GM12878 (cell line): ENCODE data around the gene KRT25. TPM values are rescaled to one million over a fixed set of nuclear protein-coding genes. Genes with fewer than 3 reads are reported as not detected.
A peak's percentile ranks its signal among the peaks of the same experiment; 100 is the strongest.

Source experiments
- ATAC-seq: fragments of 200-7000 bp; cut with Tn5 transposase; 3 replicates; pipeline ENCODE4 v1.9.1; 2020; ENCODE audit warnings: mild to moderate bottlenecking, moderate library complexity
- BruUV-seq: library from RNA; stranded (reverse); fragments of 400-500 nt; replicated peaks from 2 replicates; lab custom pipeline; 2021; lab: Mats Ljungman, UMichigan
- CTCF ChIA-PET: fragments of 300-600 bp; sonication (Branson Sonifier 250); formaldehyde crosslinking; extraction: SDS; loops from one replicate; lab custom pipeline; 2021; ENCODE audit warnings: inconsistent platforms; lab: Yijun Ruan, JAX
- POLR2A ChIA-PET: fragments of 350-600 bp; formaldehyde crosslinking; extraction: SDS; loops from one replicate; lab custom pipeline; 2021; ENCODE audit warnings: inconsistent platforms; lab: Charles Lee
- RAD21 ChIA-PET: fragments of 300-600 bp; sonication (Branson Sonifier 250); formaldehyde crosslinking; loops from one replicate; lab custom pipeline; 2023; ENCODE audit warnings: antibody characterized with exemption; ENCODE audit not compliant: unreplicated experiment; lab: Charles Lee
- SMC1A ChIA-PET: fragments of 300-600 bp; sonication (Branson Sonifier 250); formaldehyde crosslinking; loops from one replicate; lab custom pipeline; 2023; ENCODE audit not compliant: unreplicated experiment, uncharacterized antibody; lab: Charles Lee
- DNase-seq: peaks from one replicate; pipeline ENCODE4 v3.0.0-alpha.2; 2011; ENCODE audit warnings: low read depth, low spot score
- FAIRE-seq: peaks from 3 replicates; lab custom pipeline; 2011; peaks lifted over from hg19 to GRCh38; lab: Jason Lieb, UNC
- H2AFZ ChIP-seq: 2 replicates; pipeline ENCODE4 v1.6.0; 2011; ENCODE audit warnings: low read depth, low read length, control low read depth; ENCODE audit not compliant: control insufficient read depth
- H3K27ac ChIP-seq: 2 replicates; pipeline ENCODE4 v1.5.1; 2011; ENCODE audit warnings: control low read depth; ENCODE audit not compliant: control insufficient read depth, insufficient read depth
- H3K27me3 ChIP-seq, 2 experiments: replicated peaks in 1 of 2; 2 replicates each; pipeline versions ENCODE4 v1.6.0 to v1.6.1; 2011; ENCODE audit warnings: low read length in 1 of 2; ENCODE audit not compliant: control insufficient read depth in 2 of 2, insufficient read depth in 2 of 2
- H3K36me3 ChIP-seq, 2 experiments: 2 replicates each; pipeline ENCODE4 v1.5.1; 2011; ENCODE audit warnings: low read length in 1 of 2; ENCODE audit not compliant: control insufficient read depth in 2 of 2, insufficient read depth in 2 of 2
- H3K4me1 ChIP-seq: 2 replicates; pipeline ENCODE4 v1.6.1; 2011; ENCODE audit warnings: mild to moderate bottlenecking, low read length, moderate library complexity, mixed read lengths; ENCODE audit not compliant: control insufficient read depth, insufficient read depth
- H3K4me2 ChIP-seq: 2 replicates; pipeline ENCODE4 v1.6.0; 2011; ENCODE audit warnings: control low read depth; ENCODE audit not compliant: control insufficient read depth, insufficient read depth
- H3K4me3 ChIP-seq: fragments of 200-600 bp; sonication (generic); 2 replicates; pipeline ENCODE4 v1.5.1; 2016
- H3K79me2 ChIP-seq: 2 replicates; pipeline ENCODE4 v1.6.0; 2011; ENCODE audit warnings: low read length; ENCODE audit not compliant: control insufficient read depth, insufficient read depth
- H3K9ac ChIP-seq: 2 replicates; pipeline ENCODE4 v1.8.0; 2011; ENCODE audit warnings: low read length, control low read depth, mixed read lengths; ENCODE audit not compliant: control insufficient read depth, insufficient read depth
- H3K9me3 ChIP-seq: replicated peaks from 3 replicates; pipeline ENCODE4 v1.5.1; 2011; ENCODE audit warnings: mild to moderate bottlenecking, low read length; ENCODE audit not compliant: control insufficient read depth, insufficient read depth
- H4K20me1 ChIP-seq: 2 replicates; pipeline ENCODE4 v1.6.0; 2011; ENCODE audit not compliant: control insufficient read depth, insufficient read depth
- BACH1 ChIP-seq: fragments of 450-650 bp; IDR thresholded peaks from 2 replicates; pipeline ENCODE4 v1.6.1; 2017; ENCODE audit warnings: mild to moderate bottlenecking, borderline replicate concordance
- CEBPB ChIP-seq, 2 experiments: fragments of 150-350 bp in 1 of 2; IDR thresholded peaks; 2 replicates each; pipeline ENCODE4 v1.6.1; 2012 to 2014; ENCODE audit warnings: low read depth in 2 of 2, low read length in 2 of 2, borderline replicate concordance in 1 of 2, inconsistent platforms in 1 of 2
- CREM ChIP-seq: IDR thresholded peaks from 2 replicates; pipeline ENCODE4 v1.6.1; 2014; ENCODE audit warnings: antibody characterized with exemption, low read depth
- DPF2 ChIP-seq: fragments of 450-650 bp; IDR thresholded peaks from 2 replicates; pipeline ENCODE4 v1.6.1; 2017; ENCODE audit warnings: mild to moderate bottlenecking
- EP300 ChIP-seq, 2 experiments: fragments of 150-350 bp in 1 of 2; IDR thresholded peaks; 2 replicates each; pipeline ENCODE4 v1.6.1; 2011 to 2012; ENCODE audit warnings: low read depth in 2 of 2, low read length in 2 of 2, borderline replicate concordance in 1 of 2, improper control_type of control experiment in 1 of 2, inconsistent platforms in 1 of 2; ENCODE audit not compliant: control insufficient read depth in 1 of 2
- ESRRA ChIP-seq: IDR thresholded peaks from 2 replicates; pipeline ENCODE4 v1.6.1; 2012; ENCODE audit warnings: mild to moderate bottlenecking, low read length, improper control_type of control experiment
- FOXK2 ChIP-seq: fragments of 450-650 bp; IDR thresholded peaks from 2 replicates; pipeline ENCODE4 v1.6.1; 2017; ENCODE audit warnings: mild to moderate bottlenecking, moderate library complexity
- HDAC6 ChIP-seq: fragments of 200-600 bp; sonication (generic); IDR thresholded peaks from one replicate; pipeline ENCODE4 v1.8.0; 2017; ENCODE audit warnings: antibody characterized with exemption; ENCODE audit not compliant: unreplicated experiment
- PAX8 ChIP-seq: fragments of 450-650 bp; IDR thresholded peaks from 2 replicates; pipeline ENCODE4 v1.6.1; 2017; ENCODE audit warnings: mild to moderate bottlenecking, moderate library complexity
- POLR2A ChIP-seq: IDR thresholded peaks from 2 replicates; pipeline ENCODE4 v1.6.1; 2011; ENCODE audit warnings: low read depth, mild to moderate bottlenecking, low read length
- POU2F2 ChIP-seq: IDR thresholded peaks from 3 replicates; pipeline ENCODE4 v1.6.1; 2011; ENCODE audit warnings: low read depth, mild to moderate bottlenecking, low read length, borderline replicate concordance
- RAD21 ChIP-seq: IDR thresholded peaks from 2 replicates; pipeline ENCODE4 v1.6.1; 2011; ENCODE audit warnings: mild to moderate bottlenecking, low read depth, low read length, moderate library complexity; ENCODE audit not compliant: insufficient read depth
- RAD51 ChIP-seq: fragments of 450-650 bp; IDR thresholded peaks from 2 replicates; pipeline ENCODE4 v1.6.1; 2016; ENCODE audit warnings: moderate library complexity, mild to moderate bottlenecking, inconsistent platforms
- RB1 ChIP-seq: fragments of 450-650 bp; formaldehyde crosslinking; IDR thresholded peaks from 2 replicates; pipeline ENCODE4 v1.6.1; 2017; ENCODE audit warnings: mild to moderate bottlenecking, borderline replicate concordance
- SMARCA5 ChIP-seq: fragments of 450-650 bp; IDR thresholded peaks from 2 replicates; pipeline ENCODE4 v1.6.1; 2017; ENCODE audit warnings: mild to moderate bottlenecking
- SMC3 ChIP-seq: IDR thresholded peaks from 2 replicates; pipeline ENCODE4 v1.6.1; 2011; ENCODE audit warnings: low read length, improper control_type of control experiment, borderline replicate concordance
- YBX1 ChIP-seq: fragments of 450-650 bp; IDR thresholded peaks from 2 replicates; pipeline ENCODE4 v1.6.1; 2016; ENCODE audit warnings: antibody characterized with exemption
- YY1 ChIP-seq: IDR thresholded peaks from 2 replicates; pipeline ENCODE4 v1.6.1; 2011; ENCODE audit warnings: low read depth, mild to moderate bottlenecking, low read length
- ZNF24 ChIP-seq: fragments of 450-650 bp; IDR thresholded peaks from 2 replicates; pipeline ENCODE4 v1.6.1; 2017; ENCODE audit warnings: antibody characterized with exemption, mild to moderate bottlenecking
- WGBS: methylation state at CpG from one replicate; pipeline ENCODE4 v1.1.6; 2016; ENCODE audit warnings: low lambda C conversion rate; ENCODE audit not compliant: insufficient replicate concordance, insufficient coverage; ENCODE audit errors: missing lambda C conversion rate; 5-methylcytosine and 5-hydroxymethylcytosine counted together
- in situ Hi-C: fragments of 300-500 bp; cut with MboI; formaldehyde crosslinking; loops from 9 replicates; pipeline ENCODE4 v1.14.3; 2018; ENCODE audit warnings: mixed read lengths
- intact Hi-C: fragments of 100-400 bp; cut with micrococcal nuclease; formaldehyde crosslinking; loops from one replicate; pipeline ENCODE4 v1.14.2; 2022; ENCODE audit not compliant: unreplicated experiment
- polyA plus RNA-seq, 11 experiments: library from polyadenylated mRNA; depleted of rRNA in 4 of 11; unstranded in 6 of 11; stranded (reverse) in 5 of 11; fragments of >200 nt; fragmentation: Nextera tagmentation in 4 of 11; fragmentation: Illumina TruSeq in 1 of 11; extraction: Ambion mirVana in 4 of 11; extraction: Trizol in 1 of 11; gene quantifications; 1 replicate in 1 of 11; 2 replicates in 10 of 11; pipeline versions ENCODE4 v1.2.1 to v1.2.3, GENCODE V29; 2011 to 2016; ENCODE audit warnings: inconsistent platforms in 2 of 11, missing spikeins in 2 of 11, low read depth in 1 of 11
- total RNA-seq, 4 experiments: library from RNA; depleted of rRNA in 3 of 4; stranded (reverse); fragments of >200 nt in 3 of 4; fragmentation: Illumina TruSeq in 1 of 4; extraction: Trizol in 1 of 4; gene quantifications; 2 replicates each; pipeline versions ENCODE4 v1.2.1 to v1.2.3, GENCODE V29; 2013 to 2021
- TF ChIP-seq, protein P1 (sequence below): fragments of 150-350 bp; IDR thresholded peaks from 2 replicates; pipeline ENCODE4 v1.6.1; 2014; ENCODE audit warnings: mild to moderate bottlenecking, low read depth, low read length
- TF ChIP-seq, protein P2 (sequence below): IDR thresholded peaks from 2 replicates; pipeline ENCODE4 v1.6.1; 2012; ENCODE audit warnings: low read depth, low read length, improper control_type of control experiment
- TF ChIP-seq, protein P3 (sequence below): IDR thresholded peaks from 2 replicates; pipeline ENCODE4 v1.6.1; 2012; ENCODE audit warnings: mild to moderate bottlenecking, low read depth, low read length

Gene KRT25
- total and polyA plus RNA-seq, 10 of the 15 experiments (the other 5 are each of a cell fraction or from before 2014, with no cell fraction given), result not detected

DNA sequence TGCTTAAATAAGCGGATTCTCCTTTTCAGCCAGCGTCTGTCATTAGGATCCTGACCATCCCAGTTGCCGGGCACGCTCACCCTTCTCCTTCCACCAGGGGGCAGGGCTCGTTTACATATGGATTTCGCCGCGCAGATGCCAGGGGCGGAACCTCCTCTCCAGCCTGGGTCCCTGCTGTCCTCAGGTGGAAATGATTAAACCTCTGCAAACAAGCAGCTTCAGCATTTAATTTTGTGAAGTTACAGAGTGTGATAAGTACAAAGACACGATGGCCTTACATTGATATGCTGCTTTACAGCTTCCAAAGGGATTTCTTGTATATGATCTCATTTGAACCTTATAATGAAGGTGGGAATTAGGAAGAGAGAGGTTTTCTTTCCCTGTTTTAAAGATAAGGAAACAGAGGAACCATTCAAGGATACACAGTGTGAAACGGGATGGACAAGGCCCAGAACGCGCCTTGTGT, 48.5 kb upstream of the KRT25 start:
- no TSS peak for BruUV-seq
- Histone ChIP-seq H3K36me3 (no peaks in the 10 kb centered on the region), H3K4me3 (no peak overlapping the region), H3K4me2 (no peak overlapping the region), H4K20me1 (no peaks in the 10 kb centered on the region), H3K9me3 (no peaks in the 10 kb centered on the region), H3K27me3 (peaks cover 7 to 10% of the 10 kb centered on the region in 2 experiments), H3K27ac (no peak overlapping the region), H3K4me1 (no peaks in the 10 kb centered on the region), H3K9ac (no peak overlapping the region), H3K79me2 (no peaks in the 10 kb centered on the region), H2AFZ (no peak overlapping the region)
- ChIA-PET CTCF (interaction anchor here (0.6 to 3.2 kb wide), 10 partner anchors 10 to 860 kb away, joined by 3 to 17 read pairs (median 8); no protein-coding TSS in a partner anchor), POLR2A (no interaction called here), SMC1A (interaction anchor here (0.6 kb wide), 1 partner anchor 167 kb away, joined by 3 read pairs; no protein-coding TSS in a partner anchor), RAD21 (interaction anchor here (2.2 kb wide), 1 partner anchor 15 kb away, joined by 6 read pairs; no protein-coding TSS in a partner anchor)
- ATAC-seq (peak; percentile 97), FAIRE-seq (peak; percentile 56), DNase-seq (no peak)
- in situ Hi-C loops, result loop anchor here (5.0 kb wide), 2 partner anchors 186 to 859 kb away; no protein-coding TSS in a partner anchor
- intact Hi-C loops, result loop anchor here (1.0 to 5.0 kb wide), 5 partner anchors 54 to 859 kb away; no protein-coding TSS in a partner anchor
- WGBS, result 13% methylated on average over 13 of the region's 13 CpGs
- TF ChIP-seq SMC3 (peak; percentile 82), RAD21 (peak; percentile 91), CREM (no peak), FOXK2 (no peak), CEBPB (IDR thresholded peaks at IDR 0.05; ENCODE audit: borderline replicate concordance in 1 of 2, low read depth in 2 of 2, low read length in 2 of 2) (no peak), PAX8 (no peak), HDAC6 (no peak), POU2F2 (peak; percentile 46; the same call in 1 of the 3 replicates), BACH1 (no peak), ESRRA (no peak), DPF2 (no peak), YBX1 (no peak), ZNF24 (no peak), YY1 (0 out of 2 replicates have a peak, but pooled peaks have one; percentile 44), SMARCA5 (peak; percentile 23; the same call in 1 of the 2 replicates), RB1 (0 out of 2 replicates have a peak, but pooled peaks have one; percentile 34), RAD51 (no peak), POLR2A (no peak), EP300 (IDR thresholded peaks at IDR 0.05; ENCODE audit: borderline replicate concordance in 1 of 2, control insufficient read depth in 1 of 2, low read depth in 2 of 2, low read length in 2 of 2) (no peak)
- TF ChIP-seq, protein P1, sequence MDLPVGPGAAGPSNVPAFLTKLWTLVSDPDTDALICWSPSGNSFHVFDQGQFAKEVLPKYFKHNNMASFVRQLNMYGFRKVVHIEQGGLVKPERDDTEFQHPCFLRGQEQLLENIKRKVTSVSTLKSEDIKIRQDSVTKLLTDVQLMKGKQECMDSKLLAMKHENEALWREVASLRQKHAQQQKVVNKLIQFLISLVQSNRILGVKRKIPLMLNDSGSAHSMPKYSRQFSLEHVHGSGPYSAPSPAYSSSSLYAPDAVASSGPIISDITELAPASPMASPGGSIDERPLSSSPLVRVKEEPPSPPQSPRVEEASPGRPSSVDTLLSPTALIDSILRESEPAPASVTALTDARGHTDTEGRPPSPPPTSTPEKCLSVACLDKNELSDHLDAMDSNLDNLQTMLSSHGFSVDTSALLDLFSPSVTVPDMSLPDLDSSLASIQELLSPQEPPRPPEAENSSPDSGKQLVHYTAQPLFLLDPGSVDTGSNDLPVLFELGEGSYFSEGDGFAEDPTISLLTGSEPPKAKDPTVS, result no peak
- TF ChIP-seq, protein P2, sequence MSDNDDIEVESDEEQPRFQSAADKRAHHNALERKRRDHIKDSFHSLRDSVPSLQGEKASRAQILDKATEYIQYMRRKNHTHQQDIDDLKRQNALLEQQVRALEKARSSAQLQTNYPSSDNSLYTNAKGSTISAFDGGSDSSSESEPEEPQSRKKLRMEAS, result no peak
- TF ChIP-seq, protein P3, sequence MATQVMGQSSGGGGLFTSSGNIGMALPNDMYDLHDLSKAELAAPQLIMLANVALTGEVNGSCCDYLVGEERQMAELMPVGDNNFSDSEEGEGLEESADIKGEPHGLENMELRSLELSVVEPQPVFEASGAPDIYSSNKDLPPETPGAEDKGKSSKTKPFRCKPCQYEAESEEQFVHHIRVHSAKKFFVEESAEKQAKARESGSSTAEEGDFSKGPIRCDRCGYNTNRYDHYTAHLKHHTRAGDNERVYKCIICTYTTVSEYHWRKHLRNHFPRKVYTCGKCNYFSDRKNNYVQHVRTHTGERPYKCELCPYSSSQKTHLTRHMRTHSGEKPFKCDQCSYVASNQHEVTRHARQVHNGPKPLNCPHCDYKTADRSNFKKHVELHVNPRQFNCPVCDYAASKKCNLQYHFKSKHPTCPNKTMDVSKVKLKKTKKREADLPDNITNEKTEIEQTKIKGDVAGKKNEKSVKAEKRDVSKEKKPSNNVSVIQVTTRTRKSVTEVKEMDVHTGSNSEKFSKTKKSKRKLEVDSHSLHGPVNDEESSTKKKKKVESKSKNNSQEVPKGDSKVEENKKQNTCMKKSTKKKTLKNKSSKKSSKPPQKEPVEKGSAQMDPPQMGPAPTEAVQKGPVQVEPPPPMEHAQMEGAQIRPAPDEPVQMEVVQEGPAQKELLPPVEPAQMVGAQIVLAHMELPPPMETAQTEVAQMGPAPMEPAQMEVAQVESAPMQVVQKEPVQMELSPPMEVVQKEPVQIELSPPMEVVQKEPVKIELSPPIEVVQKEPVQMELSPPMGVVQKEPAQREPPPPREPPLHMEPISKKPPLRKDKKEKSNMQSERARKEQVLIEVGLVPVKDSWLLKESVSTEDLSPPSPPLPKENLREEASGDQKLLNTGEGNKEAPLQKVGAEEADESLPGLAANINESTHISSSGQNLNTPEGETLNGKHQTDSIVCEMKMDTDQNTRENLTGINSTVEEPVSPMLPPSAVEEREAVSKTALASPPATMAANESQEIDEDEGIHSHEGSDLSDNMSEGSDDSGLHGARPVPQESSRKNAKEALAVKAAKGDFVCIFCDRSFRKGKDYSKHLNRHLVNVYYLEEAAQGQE, result no peak
